ENCODE results near the gene DYNC2H1.

DNA sequence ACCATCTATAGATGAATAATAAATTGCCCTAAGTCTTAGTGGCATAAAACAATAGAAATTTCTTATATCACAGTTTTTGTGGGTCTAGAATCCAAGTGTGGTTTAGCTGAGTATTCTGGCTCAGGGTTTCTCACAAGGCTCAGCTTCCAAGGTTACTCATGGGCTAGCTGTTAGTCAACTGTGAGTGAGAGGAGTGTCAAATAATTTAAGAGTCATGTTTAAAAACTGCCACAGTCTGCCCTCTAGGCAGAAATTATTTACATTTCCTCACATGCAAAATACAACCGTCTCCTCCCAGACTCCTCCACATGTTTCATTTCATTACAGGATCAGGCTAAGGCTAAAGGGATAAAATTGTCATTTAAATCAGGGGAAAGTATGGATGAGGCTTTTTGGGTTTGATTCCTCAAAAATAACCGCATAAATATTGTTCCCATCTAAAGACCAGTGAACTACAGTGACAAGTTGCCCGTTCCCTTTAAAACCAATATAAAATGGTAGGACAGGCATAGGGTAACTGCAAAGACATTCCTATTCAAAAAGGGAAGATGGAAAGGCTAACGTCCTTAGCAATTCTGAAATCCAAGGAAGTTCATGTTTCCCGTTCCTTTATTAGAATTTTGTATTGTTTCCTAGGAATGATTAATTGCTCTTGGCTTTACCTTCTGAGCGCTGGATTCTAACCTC, 324.3 kb downstream of the DYNC2H1 start:
- TF ChIP-seq, protein P1, sequence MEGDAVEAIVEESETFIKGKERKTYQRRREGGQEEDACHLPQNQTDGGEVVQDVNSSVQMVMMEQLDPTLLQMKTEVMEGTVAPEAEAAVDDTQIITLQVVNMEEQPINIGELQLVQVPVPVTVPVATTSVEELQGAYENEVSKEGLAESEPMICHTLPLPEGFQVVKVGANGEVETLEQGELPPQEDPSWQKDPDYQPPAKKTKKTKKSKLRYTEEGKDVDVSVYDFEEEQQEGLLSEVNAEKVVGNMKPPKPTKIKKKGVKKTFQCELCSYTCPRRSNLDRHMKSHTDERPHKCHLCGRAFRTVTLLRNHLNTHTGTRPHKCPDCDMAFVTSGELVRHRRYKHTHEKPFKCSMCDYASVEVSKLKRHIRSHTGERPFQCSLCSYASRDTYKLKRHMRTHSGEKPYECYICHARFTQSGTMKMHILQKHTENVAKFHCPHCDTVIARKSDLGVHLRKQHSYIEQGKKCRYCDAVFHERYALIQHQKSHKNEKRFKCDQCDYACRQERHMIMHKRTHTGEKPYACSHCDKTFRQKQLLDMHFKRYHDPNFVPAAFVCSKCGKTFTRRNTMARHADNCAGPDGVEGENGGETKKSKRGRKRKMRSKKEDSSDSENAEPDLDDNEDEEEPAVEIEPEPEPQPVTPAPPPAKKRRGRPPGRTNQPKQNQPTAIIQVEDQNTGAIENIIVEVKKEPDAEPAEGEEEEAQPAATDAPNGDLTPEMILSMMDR (IDR thresholded peaks at IDR 0.05): no peak
- TF ChIP-seq POLR2A (IDR thresholded peaks at IDR 0.05): no peak
